Activated CD4-positive, CD25-positive, alpha-beta regulatory T cell treated with anti-CD3 and anti-CD28 coated beads, Interleukin-2, amount 50 U/mL, for 16 hours (primary cell): ENCODE measurements around the gene SRSF3.
"Not testable (repeated sequence)": the region's sequence is repeated elsewhere in the genome, so short reads cannot be mapped to it uniquely, and the experiment has no call there.

Experiments
- DNase-seq: peaks from one replicate; pipeline ENCODE4 v3.0.0-alpha.2; 2020; ENCODE audit warnings: low read depth, low spot score

The SRSF3 gene

GRCh38 chr6:36604090-36605060 is 10.2 kb downstream of the SRSF3 start:
- no peak for DNase-seq

GRCh38 chr6:36605143-36605542 is 11.0 kb downstream of the SRSF3 start:
- no peak for DNase-seq

GRCh38 chr6:36605560-36606391 is 11.6 kb downstream of the SRSF3 start:
- DNase-seq: no peak

- DNase-seq: not testable (repeated sequence)
These were observed 13.1 kb downstream of the SRSF3 start for GRCh38 chr6:36607305-36607682.

- no peak for DNase-seq
These were observed 13.7 kb downstream of the SRSF3 start for GRCh38 chr6:36607683-36608386.

- DNase-seq: no peak
These were observed 14.8 kb downstream of the SRSF3 start for GRCh38 chr6:36608788-36609563.

GRCh38 chr6:36609582-36609981 is 15.4 kb downstream of the SRSF3 start:
- DNase-seq: no peak

GRCh38 chr6:36610041-36610955 is 16.1 kb downstream of the SRSF3 start:
- DNase-seq: no peak

- no peak for DNase-seq
These were observed 16.8 kb downstream of the SRSF3 start for GRCh38 chr6:36610956-36611336.

- DNase-seq: not testable (repeated sequence)
These were observed 17.5 kb downstream of the SRSF3 start for GRCh38 chr6:36611679-36612078.

GRCh38 chr6:36612101-36612625 is 18.0 kb downstream of the SRSF3 start:
- no peak for DNase-seq

GRCh38 chr6:36613200-36613995 is 19.2 kb downstream of the SRSF3 start:
- DNase-seq: no peak

GRCh38 chr6:36615018-36615761 is 21.0 kb downstream of the SRSF3 start:
- DNase-seq: no peak

GRCh38 chr6:36616893-36617521 is 22.8 kb downstream of the SRSF3 start:
- no peak for DNase-seq

- no peak for DNase-seq
These were observed 24.5 kb downstream of the SRSF3 start for GRCh38 chr6:36618366-36619355.

- DNase-seq: no peak
These were observed 27.3 kb downstream of the SRSF3 start for GRCh38 chr6:36621371-36621855.
